HG02588 (cell line): ENCODE data around the gene C14orf132.

Experiments used
- ATAC-seq: cut with Tn5 transposase; IDR thresholded peaks from one replicate; pipeline ENCODE4 v1.9.1; 2021; ENCODE audit warnings: mild to moderate bottlenecking, moderate library complexity; ENCODE audit not compliant: unreplicated experiment

The C14orf132 gene

GRCh38 chr14:96139879-96140278, 100.7 kb downstream of the C14orf132 start:
- ATAC-seq, result no peak

GRCh38 chr14:96140952-96141351, 101.8 kb downstream of the C14orf132 start:
- ATAC-seq, result no peak
